ENCODE measurements around the gene MBOAT7. TPM values are rescaled to one million over a fixed set of nuclear protein-coding genes. Genes with fewer than 3 reads are reported as not detected.

MBOAT7 gene
- total and polyA plus RNA-seq, 2 of the 8 experiments (the other 6 are each of a cell fraction or from before 2014, with no cell fraction given): 85.5 to 90.9 TPM

- H3K9ac ChIP-seq (replicated peaks in 1 of 4; ENCODE audit: extremely low read depth in 1 of 4, low read depth in 3 of 4, low read length in 3 of 4): no peak overlapping the region; a peak in 1 of 7 replicates
- H2BK12ac ChIP-seq (ENCODE audit: low read depth, low read length): no peak overlapping the region
- ChIA-PET CTCF (ENCODE audit: partially characterized antibody) (interaction anchor here (0.6 to 1.5 kb wide), 4 partner anchors 13 to 227 kb away, joined by 3 to 7 read pairs (median 4); partner anchors contain the start of gene TMC4), POLR2A (ENCODE audit: partially characterized antibody) (interaction anchor here (2.1 to 28.7 kb wide), 4 partner anchors 13 to 29 kb away, joined by 7 to 909 read pairs (median 33); partner anchors contain the start of genes RPS9 and TMC4)
- H3K79me1 ChIP-seq (ENCODE audit: low read depth, low read length): peaks cover 8% of the 10 kb centered on the region; the same call in 1 of the 2 replicates
- no peak overlapping the region for H2BK120ac ChIP-seq (replicated peaks; ENCODE audit: low read depth, low read length)
- no peak for DNase-seq (ENCODE audit: low read depth in 1 of 2, low spot score in 2 of 2)
- no peak overlapping the region for H3K14ac ChIP-seq (ENCODE audit: insufficient read length)
- H4K5ac ChIP-seq (ENCODE audit: insufficient read length, low read depth, low read length): no peak overlapping the region
- no peak overlapping the region; the same call in 1 of the 2 replicates for H2BK5ac ChIP-seq (ENCODE audit: low read depth, low read length)
- H4K8ac ChIP-seq (ENCODE audit: extremely low read depth, insufficient read depth, low read length): no peak overlapping the region
- H3K36me3 ChIP-seq (ENCODE audit: control insufficient read depth in 2 of 4, insufficient read depth in 4 of 4, low read length in 3 of 4): peaks cover 0 to 14% (median 7%) of the 10 kb centered on the region in 4 experiments; a peak in 5 of 8 replicates
- FAIRE-seq: no peak
- no peak overlapping the region for H3K4ac ChIP-seq (replicated peaks; ENCODE audit: insufficient read length, low read depth, low read length)
- no peak overlapping the region for H3K18ac ChIP-seq (ENCODE audit: extremely low read depth, low read length)
- no peaks in the 10 kb centered on the region for H3K9me3 ChIP-seq (ENCODE audit: insufficient read depth in 2 of 2, low read depth in 1 of 2, low read length in 1 of 2)
- no peaks in the 10 kb centered on the region for H3K27me3 ChIP-seq (replicated peaks in 1 of 4; ENCODE audit: control insufficient read depth in 3 of 4, extremely low read depth in 1 of 4, insufficient read depth in 3 of 4, low read length in 3 of 4)
- 90% methylated on average over 11 of the region's 11 CpGs; no CpG with 5 or more reads in 1 of the 2 experiments for WGBS, 2 experiments (ENCODE audit: extremely low coverage in 1 of 2, insufficient coverage in 1 of 2, insufficient read length in 1 of 2, insufficient replicate concordance in 2 of 2, low coverage in 1 of 2, low lambda C conversion rate in 2 of 2, missing lambda C conversion rate in 1 of 2)
- no peak overlapping the region for H3K23ac ChIP-seq (ENCODE audit: insufficient read length)
- no peak overlapping the region for H3K4me2 ChIP-seq (ENCODE audit: insufficient read depth in 1 of 2, low read depth in 2 of 2, low read length in 2 of 2)
- no peak overlapping the region for H3K56ac ChIP-seq (replicated peaks; ENCODE audit: insufficient read length, low read depth, low read length)
- no peak overlapping the region for H3K27ac ChIP-seq (ENCODE audit: low read depth, low read length)
- peaks cover 3 to 24% of the 10 kb centered on the region in 2 experiments; a peak in 3 of 4 replicates for H3K79me2 ChIP-seq (ENCODE audit: control insufficient read depth in 1 of 2, insufficient read depth in 2 of 2, low read length in 2 of 2)
- H3K23me2 ChIP-seq (ENCODE audit: low read depth, low read length): peaks cover 11% of the 10 kb centered on the region
- peaks cover 0 to 9% (median 3%) of the 10 kb centered on the region in 4 experiments; a peak in 4 of 7 replicates for H3K4me1 ChIP-seq (replicated peaks in 1 of 4; ENCODE audit: control insufficient read depth in 3 of 4, insufficient read depth in 4 of 4, low read length in 3 of 4)
- no peak overlapping the region for H2BK15ac ChIP-seq (ENCODE audit: low read length)
- H2AK5ac ChIP-seq (ENCODE audit: low read depth, low read length): no peak overlapping the region
- H4K91ac ChIP-seq (replicated peaks; ENCODE audit: insufficient read length, low read length): no peak overlapping the region
- H3K4me3 ChIP-seq (ENCODE audit: extremely low read depth in 1 of 4, insufficient read depth in 2 of 4, low read depth in 3 of 4, low read length in 4 of 4): no peak overlapping the region
- H4K20me1 ChIP-seq (replicated peaks in 1 of 2; ENCODE audit: control insufficient read depth in 1 of 2, insufficient read depth in 2 of 2, low read length in 2 of 2): peaks cover 0 to 12% of the 10 kb centered on the region in 2 experiments
- H2AFZ ChIP-seq (ENCODE audit: low read length): no peak overlapping the region
- no peak overlapping the region for H2BK20ac ChIP-seq (ENCODE audit: low read length)
- TF ChIP-seq JUN (IDR thresholded peaks at IDR 0.05; ENCODE audit: low read depth, low read length) (no peak), CEBPB (IDR thresholded peaks at IDR 0.05; ENCODE audit: low read depth, low read length) (no peak), MAFK (IDR thresholded peaks at IDR 0.05; ENCODE audit: low read depth, low read length) (no peak), TAF7 (optimal IDR thresholded peaks at IDR 0.05; ENCODE audit: borderline replicate concordance, low read depth, low read length) (no peak), SIN3A (conservative IDR thresholded peaks at IDR 0.05 in 1 of 2, IDR thresholded peaks at IDR 0.05 in 1 of 2; ENCODE audit: low read depth in 1 of 2, low read length in 2 of 2) (no peak), SP1 (IDR thresholded peaks at IDR 0.05; ENCODE audit: low read depth, low read length) (no peak), KDM5A (IDR thresholded peaks at IDR 0.05; ENCODE audit: low read length) (no peak), SAP30 (IDR thresholded peaks at IDR 0.05; ENCODE audit: insufficient read depth, insufficient replicate concordance, low read length) (no peak), RAD21 (IDR thresholded peaks at IDR 0.05 in 1 of 2, conservative IDR thresholded peaks at IDR 0.05 in 1 of 2; ENCODE audit: low read depth in 2 of 2, low read length in 2 of 2) (no peak), CHD1 (IDR thresholded peaks at IDR 0.05; ENCODE audit: low read depth, low read length) (no peak), HDAC2 (IDR thresholded peaks at IDR 0.05; ENCODE audit: borderline replicate concordance in 1 of 2, low read depth in 2 of 2, low read length in 2 of 2) (no peak), NANOG (IDR thresholded peaks at IDR 0.05; ENCODE audit: insufficient read depth, low read depth, low read length, poor library complexity, severe bottlenecking) (no peak)
Measured at GRCh38 chr19:54186934-54187381, 2.4 kb downstream of the MBOAT7 start.
